Breast epithelium (tissue), 3 donors: ENCODE data around the gene ARPC4.

Source experiments
- POLR2A ChIP-seq: fragments of 450-650 bp; IDR thresholded peaks from one replicate; pipeline ENCODE4 v1.6.1; 2016; ENCODE audit warnings: antibody characterized with exemption, mild to moderate bottlenecking, moderate library complexity
- TF ChIP-seq, protein P1 (sequence below), 3 donors: fragments of 450-650 bp; IDR thresholded peaks; one replicate each; pipeline ENCODE4 v1.5.1; 2016 to 2017; ENCODE audit warnings: antibody characterized with exemption in 3 of 3, mild to moderate bottlenecking in 3 of 3, moderate library complexity in 3 of 3

DNA sequence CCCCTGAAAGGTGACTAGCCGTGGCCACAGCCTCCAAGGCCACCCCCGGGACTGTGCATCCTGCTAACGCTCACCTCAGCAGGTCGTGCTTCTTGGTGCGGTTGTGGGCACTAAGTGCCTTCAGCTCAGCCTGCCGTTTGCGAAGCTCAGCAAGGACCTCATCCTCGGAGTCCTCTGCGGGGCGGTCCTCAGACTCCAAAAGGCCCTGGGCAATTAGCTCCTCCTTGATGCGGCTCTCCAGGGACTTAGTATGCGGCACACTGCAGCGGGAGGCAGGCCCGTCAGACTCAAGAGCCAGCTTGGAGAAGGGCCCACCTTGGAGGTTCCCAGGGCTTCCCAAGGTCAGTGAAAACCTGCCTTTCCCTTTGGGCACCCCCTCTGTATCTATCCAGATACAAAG, 8.9 kb upstream of the ARPC4 start:
- TF ChIP-seq, protein P1, sequence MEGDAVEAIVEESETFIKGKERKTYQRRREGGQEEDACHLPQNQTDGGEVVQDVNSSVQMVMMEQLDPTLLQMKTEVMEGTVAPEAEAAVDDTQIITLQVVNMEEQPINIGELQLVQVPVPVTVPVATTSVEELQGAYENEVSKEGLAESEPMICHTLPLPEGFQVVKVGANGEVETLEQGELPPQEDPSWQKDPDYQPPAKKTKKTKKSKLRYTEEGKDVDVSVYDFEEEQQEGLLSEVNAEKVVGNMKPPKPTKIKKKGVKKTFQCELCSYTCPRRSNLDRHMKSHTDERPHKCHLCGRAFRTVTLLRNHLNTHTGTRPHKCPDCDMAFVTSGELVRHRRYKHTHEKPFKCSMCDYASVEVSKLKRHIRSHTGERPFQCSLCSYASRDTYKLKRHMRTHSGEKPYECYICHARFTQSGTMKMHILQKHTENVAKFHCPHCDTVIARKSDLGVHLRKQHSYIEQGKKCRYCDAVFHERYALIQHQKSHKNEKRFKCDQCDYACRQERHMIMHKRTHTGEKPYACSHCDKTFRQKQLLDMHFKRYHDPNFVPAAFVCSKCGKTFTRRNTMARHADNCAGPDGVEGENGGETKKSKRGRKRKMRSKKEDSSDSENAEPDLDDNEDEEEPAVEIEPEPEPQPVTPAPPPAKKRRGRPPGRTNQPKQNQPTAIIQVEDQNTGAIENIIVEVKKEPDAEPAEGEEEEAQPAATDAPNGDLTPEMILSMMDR (IDR thresholded peaks at IDR 0.05), result no peak
- no peak for TF ChIP-seq POLR2A
